Measurements from ENCODE around the gene PSG7.
"Not testable (repeated sequence)": the region's sequence is repeated elsewhere in the genome, so short reads cannot be mapped to it uniquely, and the experiment has no call there.

DNA sequence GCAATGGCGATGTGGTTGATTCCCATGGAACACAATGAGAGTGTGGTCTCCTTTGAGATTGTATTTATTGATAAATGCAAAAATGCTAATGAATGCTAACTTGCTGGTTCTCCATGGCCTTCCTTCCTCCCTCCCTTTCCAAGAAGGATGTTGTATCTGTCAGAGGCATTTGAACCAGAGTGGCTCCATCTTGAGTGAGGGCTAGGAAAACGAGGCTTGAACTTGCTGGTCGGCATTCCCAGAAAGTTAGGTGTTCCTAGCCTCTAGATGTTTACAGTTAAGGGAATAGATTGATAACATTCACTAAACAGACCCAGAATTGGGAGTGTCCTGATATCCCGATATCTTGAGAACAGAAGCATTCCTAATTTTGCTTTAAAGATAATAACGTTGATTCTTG lies 34.4 kb upstream of the PSG7 start:
- TF ChIP-seq NFRKB (IDR thresholded peaks at IDR 0.05); SP1 (IDR thresholded peaks at IDR 0.05); ELF4 (IDR thresholded peaks at IDR 0.05); TARDBP (IDR thresholded peaks at IDR 0.05); LEF1 (IDR thresholded peaks at IDR 0.05; ENCODE audit: borderline replicate concordance); SUZ12 (IDR thresholded peaks at IDR 0.05); HDGF (IDR thresholded peaks at IDR 0.05; ENCODE audit: borderline replicate concordance); L3MBTL2 (conservative IDR thresholded peaks at IDR 0.05); FOXM1 (IDR thresholded peaks at IDR 0.05; ENCODE audit: borderline replicate concordance): not testable (repeated sequence)

All from HEK293T (cell line).